ENCODE results near the gene PRR36.

The PRR36 gene

GRCh38 chr19:7840629-7841028, 33.6 kb downstream of the PRR36 start:
- H3K4me3 ChIP-seq, result no peak overlapping the region
- no peaks in the 10 kb centered on the region for H3K4me1 ChIP-seq
- in situ Hi-C loops (cut with MboI; ENCODE audit: low sequenced_read_pairs), result no loop called here
- no peaks in the 10 kb centered on the region for H3K36me3 ChIP-seq (replicated peaks)
- H3K9me3 ChIP-seq, result no peaks in the 10 kb centered on the region; the same call in 1 of the 2 replicates
- H3K27me3 ChIP-seq (ENCODE audit: low read depth), result no peaks in the 10 kb centered on the region
- DNase-seq (ENCODE audit: low spot score in 2 of 2), result no peak

- H3K9me3 ChIP-seq, result no peaks in the 10 kb centered on the region; the same call in 1 of the 2 replicates
- in situ Hi-C loops (cut with MboI; ENCODE audit: low sequenced_read_pairs), result no loop called here
- H3K4me1 ChIP-seq, result no peaks in the 10 kb centered on the region
- H3K36me3 ChIP-seq (replicated peaks), result no peaks in the 10 kb centered on the region
- DNase-seq (ENCODE audit: low spot score in 2 of 2), result no peak
- H3K4me3 ChIP-seq, result no peak overlapping the region
- H3K27me3 ChIP-seq (ENCODE audit: low read depth), result no peaks in the 10 kb centered on the region
Observed at GRCh38 chr19:7839476-7839875, 34.7 kb downstream of the PRR36 start.

DNA sequence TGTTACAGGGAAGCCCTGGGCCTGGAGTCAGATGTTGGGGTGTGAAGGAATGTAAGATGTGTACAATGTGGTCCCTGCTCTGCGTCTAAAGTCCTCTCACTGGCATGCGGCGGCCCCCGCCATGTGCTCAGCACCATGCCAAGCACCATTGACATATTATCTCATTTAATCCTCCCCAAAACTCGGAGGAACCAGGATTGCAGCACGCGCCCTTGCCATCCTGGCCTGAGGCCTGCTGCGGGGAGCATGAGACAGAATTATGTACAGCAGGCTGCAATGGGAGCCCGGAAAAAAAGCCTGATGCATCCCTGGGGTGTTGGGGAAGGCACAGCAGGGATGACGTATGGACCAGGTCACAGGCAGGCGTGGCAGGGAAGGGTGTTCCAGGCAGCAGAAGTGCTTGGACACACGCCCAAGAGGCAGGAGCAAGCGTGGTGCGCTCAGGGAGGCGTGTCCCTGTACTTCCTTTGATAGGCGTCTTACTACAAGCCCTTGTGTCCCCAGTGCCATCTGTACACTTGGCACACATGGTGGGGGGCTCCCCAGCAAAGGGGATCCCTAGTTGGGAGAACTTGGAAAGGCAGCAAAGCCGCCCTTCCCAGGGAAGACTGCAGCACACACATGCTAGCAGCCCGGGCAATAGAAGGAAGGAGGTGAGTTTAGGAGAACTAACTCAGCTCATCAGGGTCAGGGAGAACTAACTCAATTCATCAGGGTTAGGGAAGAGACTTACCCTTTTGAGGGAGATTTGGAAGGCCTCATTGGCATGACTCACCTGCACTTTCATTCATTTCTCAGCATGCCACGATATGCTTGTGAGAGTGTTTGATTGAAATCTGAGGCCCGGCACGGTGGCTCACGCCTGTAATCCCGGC, 40.7 kb downstream of the PRR36 start:
- DNase-seq (ENCODE audit: low spot score in 2 of 2), result no peak
- Histone ChIP-seq H3K36me3 (replicated peaks) (no peaks in the 10 kb centered on the region), H3K9me3 (no peaks in the 10 kb centered on the region; the same call in 1 of the 2 replicates), H3K4me1 (peaks cover 4% of the 10 kb centered on the region; the same call in 1 of the 2 replicates), H3K4me3 (no peak overlapping the region), H3K27me3 (ENCODE audit: low read depth) (no peaks in the 10 kb centered on the region)
- in situ Hi-C loops (cut with MboI; ENCODE audit: low sequenced_read_pairs), result no loop called here

GRCh38 chr19:7832781-7833180, 41.4 kb downstream of the PRR36 start:
- Histone ChIP-seq H3K36me3 (replicated peaks) (no peaks in the 10 kb centered on the region), H3K27me3 (ENCODE audit: low read depth) (no peaks in the 10 kb centered on the region), H3K9me3 (no peaks in the 10 kb centered on the region; the same call in 1 of the 2 replicates), H3K4me3 (no peak overlapping the region), H3K4me1 (peaks cover 4% of the 10 kb centered on the region; the same call in 1 of the 2 replicates)
- DNase-seq (ENCODE audit: low spot score in 2 of 2), result no peak
- in situ Hi-C loops (cut with MboI; ENCODE audit: low sequenced_read_pairs), result no loop called here

DNA sequence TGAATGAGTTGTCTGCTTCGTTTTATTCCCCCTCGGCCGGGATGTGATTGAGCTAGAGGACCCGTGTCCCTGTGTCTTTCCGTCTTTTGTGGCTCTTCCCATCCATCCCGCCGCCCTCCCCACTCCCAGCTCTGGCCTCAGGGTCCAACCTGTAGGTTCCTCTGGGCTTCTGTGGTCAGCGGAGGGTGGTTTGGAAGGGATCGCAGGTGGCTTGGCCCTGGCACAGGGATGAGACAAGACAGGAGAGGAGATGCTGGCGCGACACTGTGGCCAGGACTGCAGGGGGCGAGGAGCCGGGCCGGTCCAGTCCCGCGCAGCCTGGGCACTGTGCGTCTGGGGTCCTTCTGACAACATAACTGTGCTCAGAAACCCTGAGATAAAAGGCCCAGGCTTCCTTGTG, 42.2 kb downstream of the PRR36 start:
- no peaks in the 10 kb centered on the region for H3K27me3 ChIP-seq (ENCODE audit: low read depth)
- in situ Hi-C loops (cut with MboI; ENCODE audit: low sequenced_read_pairs), result no loop called here
- no peaks in the 10 kb centered on the region; the same call in 1 of the 2 replicates for H3K9me3 ChIP-seq
- peaks cover 4% of the 10 kb centered on the region; the same call in 1 of the 2 replicates for H3K4me1 ChIP-seq
- no peaks in the 10 kb centered on the region for H3K36me3 ChIP-seq (replicated peaks)
- no peak for DNase-seq (ENCODE audit: low spot score in 2 of 2)
- H3K4me3 ChIP-seq, result no peak overlapping the region

DNA sequence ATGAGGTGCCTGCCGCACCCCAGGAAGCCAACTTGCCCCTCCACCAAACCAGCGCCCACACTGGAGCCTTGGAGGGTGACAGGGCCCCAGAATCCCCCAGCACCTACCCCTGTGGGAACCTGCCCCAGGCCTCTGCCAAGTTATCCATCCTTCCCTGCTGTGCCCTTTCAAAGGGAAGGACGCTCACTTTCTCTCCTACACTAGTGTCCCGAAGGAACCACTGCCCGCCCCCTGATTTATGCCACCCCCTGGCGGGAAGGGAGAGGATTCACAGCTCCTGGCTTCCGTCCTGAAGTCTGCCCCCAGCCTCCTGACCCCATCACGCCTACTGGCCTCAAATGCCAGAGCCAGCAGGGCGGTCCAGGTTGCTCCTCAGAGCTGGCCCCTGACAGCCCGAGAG, 42.7 kb downstream of the PRR36 start:
- Histone ChIP-seq H3K9me3 (no peaks in the 10 kb centered on the region; the same call in 1 of the 2 replicates), H3K4me3 (no peak overlapping the region), H3K36me3 (replicated peaks) (no peaks in the 10 kb centered on the region), H3K4me1 (peaks cover 4% of the 10 kb centered on the region; the same call in 1 of the 2 replicates), H3K27me3 (ENCODE audit: low read depth) (no peaks in the 10 kb centered on the region)
- in situ Hi-C loops (cut with MboI; ENCODE audit: low sequenced_read_pairs), result no loop called here
- DNase-seq (ENCODE audit: low spot score in 2 of 2), result peak; percentile 29 to 70

- H3K4me3 ChIP-seq, result peak overlapping the region; percentile 40
- in situ Hi-C loops (cut with MboI; ENCODE audit: low sequenced_read_pairs), result no loop called here
- no peaks in the 10 kb centered on the region for H3K9me3 ChIP-seq
- no peak for DNase-seq (ENCODE audit: low spot score in 2 of 2)
- H3K36me3 ChIP-seq (replicated peaks), result no peaks in the 10 kb centered on the region
- no peaks in the 10 kb centered on the region for H3K27me3 ChIP-seq (ENCODE audit: low read depth)
- peaks cover 4% of the 10 kb centered on the region; the same call in 1 of the 2 replicates for H3K4me1 ChIP-seq
Observed at GRCh38 chr19:7830823-7831222, 43.4 kb downstream of the PRR36 start.

DNA sequence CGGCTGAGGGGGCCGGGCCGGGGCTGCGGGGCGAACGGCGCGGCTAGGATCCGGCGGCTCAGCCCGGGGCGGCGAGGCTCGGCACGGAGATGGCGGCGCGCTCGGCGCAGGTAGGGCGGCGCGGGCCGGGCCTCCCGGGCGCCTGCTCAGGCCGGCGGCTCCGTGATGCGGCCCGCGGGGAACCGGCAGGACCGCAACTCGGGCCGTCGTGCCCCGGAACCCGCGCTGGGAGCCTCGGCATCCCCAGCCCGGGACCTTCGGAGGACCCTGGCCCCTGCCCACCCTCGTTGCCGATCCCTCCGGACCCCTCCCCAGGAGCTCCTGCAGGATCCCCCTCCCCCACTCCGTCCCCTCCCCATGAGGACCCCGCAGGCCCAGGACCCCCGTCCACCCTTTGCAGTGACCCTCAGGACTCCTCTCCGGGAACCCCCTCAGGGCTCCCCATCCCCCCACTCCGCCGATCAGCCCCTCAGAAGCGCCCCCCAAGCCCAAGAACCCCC, 43.9 kb downstream of the PRR36 start:
- in situ Hi-C loops (cut with MboI; ENCODE audit: low sequenced_read_pairs), result no loop called here
- Histone ChIP-seq H3K9me3 (no peaks in the 10 kb centered on the region), H3K4me3 (peak overlapping the region; percentile 40), H3K36me3 (replicated peaks) (no peaks in the 10 kb centered on the region), H3K4me1 (peaks cover 4% of the 10 kb centered on the region; the same call in 1 of the 2 replicates), H3K27me3 (ENCODE audit: low read depth) (no peaks in the 10 kb centered on the region)
- DNase-seq (ENCODE audit: low spot score in 2 of 2), result peak in 1 of 2 experiments; percentile 13

GRCh38 chr19:7829561-7830271, 44.5 kb downstream of the PRR36 start, which contains the start of gene EVI5L:
Gene EVI5L (plus strand): TSS chr19:7830218. CDS start chr19:7846543, 16,325 bp downstream.
- Histone ChIP-seq H3K4me1 (peaks cover 4% of the 10 kb centered on the region; the same call in 1 of the 2 replicates), H3K4me3 (peak within 1 kb of the TSS; percentile 40), H3K36me3 (replicated peaks) (no peaks in the 10 kb centered on the region), H3K9me3 (no peaks in the 10 kb centered on the region), H3K27me3 (ENCODE audit: low read depth) (no peaks in the 10 kb centered on the region)
- in situ Hi-C loops (cut with MboI; ENCODE audit: low sequenced_read_pairs), result no loop called here
- DNase-seq (ENCODE audit: low spot score in 2 of 2), result peak; percentile 99 to 100

- H3K4me1 ChIP-seq, result peaks cover 4% of the 10 kb centered on the region; the same call in 1 of the 2 replicates
- H3K36me3 ChIP-seq (replicated peaks), result no peaks in the 10 kb centered on the region
- no peak for DNase-seq (ENCODE audit: low spot score in 2 of 2)
- H3K27me3 ChIP-seq (ENCODE audit: low read depth), result no peaks in the 10 kb centered on the region
- in situ Hi-C loops (cut with MboI; ENCODE audit: low sequenced_read_pairs), result no loop called here
- H3K4me3 ChIP-seq, result peak overlapping the region; percentile 37
- H3K9me3 ChIP-seq, result no peaks in the 10 kb centered on the region
Observed at GRCh38 chr19:7829166-7829520, 45.0 kb downstream of the PRR36 start.

- Histone ChIP-seq H3K27me3 (ENCODE audit: low read depth) (0 out of 2 replicates have a peak, but pooled peaks cover 3% of the 10 kb centered on the region), H3K4me3 (no peak overlapping the region), H3K9me3 (0 out of 2 replicates have a peak, but pooled peaks cover 2% of the 10 kb centered on the region), H3K36me3 (replicated peaks) (no peaks in the 10 kb centered on the region), H3K4me1 (peaks cover under 1% of the 10 kb centered on the region; the same call in 1 of the 2 replicates)
- no peak for DNase-seq (ENCODE audit: low spot score in 2 of 2)
- in situ Hi-C loops (cut with MboI; ENCODE audit: low sequenced_read_pairs), result loop anchor here (25.0 kb wide), 1 partner anchor 711 kb away; no protein-coding TSS in a partner anchor
Observed at GRCh38 chr19:7823686-7824301, 50.4 kb downstream of the PRR36 start.

GRCh38 chr19:7822910-7823515, 51.2 kb downstream of the PRR36 start:
- Histone ChIP-seq H3K27me3 (ENCODE audit: low read depth) (0 out of 2 replicates have a peak, but pooled peaks cover 3% of the 10 kb centered on the region), H3K9me3 (0 out of 2 replicates have a peak, but pooled peaks cover 4% of the 10 kb centered on the region), H3K36me3 (replicated peaks) (no peaks in the 10 kb centered on the region), H3K4me1 (no peaks in the 10 kb centered on the region), H3K4me3 (no peak overlapping the region)
- DNase-seq (ENCODE audit: low spot score in 2 of 2), result no peak
- in situ Hi-C loops (cut with MboI; ENCODE audit: low sequenced_read_pairs), result loop anchor here (25.0 kb wide), 1 partner anchor 711 kb away; no protein-coding TSS in a partner anchor

DNA sequence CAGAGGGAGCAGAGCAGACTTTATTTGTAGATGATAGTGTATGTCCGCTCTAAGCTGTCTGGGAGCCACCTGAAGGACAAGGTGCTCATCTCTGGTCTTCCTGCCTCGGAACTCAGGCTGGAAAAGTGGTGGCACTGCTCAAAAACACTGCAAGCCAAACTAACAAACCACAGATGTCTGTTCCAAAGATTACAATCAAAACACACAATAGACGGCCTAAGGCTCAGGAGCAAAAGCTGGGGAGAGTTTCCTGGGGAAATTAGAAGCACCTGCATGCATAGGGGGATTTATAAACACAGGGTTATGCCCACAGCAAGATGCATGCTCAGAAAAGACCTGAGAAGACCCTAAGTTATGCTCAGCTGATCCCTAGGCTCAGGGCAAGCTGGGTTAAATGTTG, 53.6 kb downstream of the PRR36 start:
- no peak for DNase-seq (ENCODE audit: low spot score in 2 of 2)
- in situ Hi-C loops (cut with MboI; ENCODE audit: low sequenced_read_pairs), result loop anchor here (25.0 kb wide), 1 partner anchor 708 kb away; no protein-coding TSS in a partner anchor

More for the DNA sequence above, 53.6 kb downstream of the PRR36 start:
- Histone ChIP-seq H3K27me3 (ENCODE audit: low read depth) (0 out of 2 replicates have a peak, but pooled peaks cover 3% of the 10 kb centered on the region), H3K4me1 (no peaks in the 10 kb centered on the region), H3K9me3 (0 out of 2 replicates have a peak, but pooled peaks cover 4% of the 10 kb centered on the region), H3K4me3 (no peak overlapping the region), H3K36me3 (replicated peaks) (no peaks in the 10 kb centered on the region)
